GM12878 (cell line): ENCODE measurements around the gene OTUD4. TPM values are rescaled to one million over a fixed set of nuclear protein-coding genes. Genes with fewer than 3 reads are reported as not detected.
"Not testable (repeated sequence)": the region's sequence is repeated elsewhere in the genome, so short reads cannot be mapped to it uniquely, and the experiment has no call there.

Source experiments
- ATAC-seq: fragments of 200-7000 bp; cut with Tn5 transposase; 3 replicates; pipeline ENCODE4 v1.9.1; 2020; ENCODE audit warnings: mild to moderate bottlenecking, moderate library complexity
- BruUV-seq: library from RNA; stranded (reverse); fragments of 400-500 nt; replicated peaks from 2 replicates; lab custom pipeline; 2021; lab: Mats Ljungman, UMichigan
- CTCF ChIA-PET: fragments of 300-600 bp; sonication (Branson Sonifier 250); formaldehyde crosslinking; extraction: SDS; loops from one replicate; lab custom pipeline; 2021; ENCODE audit warnings: inconsistent platforms; lab: Yijun Ruan, JAX
- POLR2A ChIA-PET: fragments of 350-600 bp; formaldehyde crosslinking; extraction: SDS; loops from one replicate; lab custom pipeline; 2021; ENCODE audit warnings: inconsistent platforms; lab: Charles Lee
- RAD21 ChIA-PET: fragments of 300-600 bp; sonication (Branson Sonifier 250); formaldehyde crosslinking; loops from one replicate; lab custom pipeline; 2023; ENCODE audit warnings: antibody characterized with exemption; ENCODE audit not compliant: unreplicated experiment; lab: Charles Lee
- SMC1A ChIA-PET: fragments of 300-600 bp; sonication (Branson Sonifier 250); formaldehyde crosslinking; loops from one replicate; lab custom pipeline; 2023; ENCODE audit not compliant: unreplicated experiment, uncharacterized antibody; lab: Charles Lee
- DNase-seq: peaks from one replicate; pipeline ENCODE4 v3.0.0-alpha.2; 2011; ENCODE audit warnings: low read depth, low spot score
- FAIRE-seq: peaks from 3 replicates; lab custom pipeline; 2011; peaks lifted over from hg19 to GRCh38; lab: Jason Lieb, UNC
- H2AFZ ChIP-seq: 2 replicates; pipeline ENCODE4 v1.6.0; 2011; ENCODE audit warnings: low read depth, low read length, control low read depth; ENCODE audit not compliant: control insufficient read depth
- H3K27ac ChIP-seq: 2 replicates; pipeline ENCODE4 v1.5.1; 2011; ENCODE audit warnings: control low read depth; ENCODE audit not compliant: control insufficient read depth, insufficient read depth
- H3K27me3 ChIP-seq, 2 experiments: replicated peaks in 1 of 2; 2 replicates each; pipeline versions ENCODE4 v1.6.0 to v1.6.1; 2011; ENCODE audit warnings: low read length in 1 of 2; ENCODE audit not compliant: control insufficient read depth in 2 of 2, insufficient read depth in 2 of 2
- H3K36me3 ChIP-seq, 2 experiments: 2 replicates each; pipeline ENCODE4 v1.5.1; 2011; ENCODE audit warnings: low read length in 1 of 2; ENCODE audit not compliant: control insufficient read depth in 2 of 2, insufficient read depth in 2 of 2
- H3K4me1 ChIP-seq: 2 replicates; pipeline ENCODE4 v1.6.1; 2011; ENCODE audit warnings: mild to moderate bottlenecking, low read length, moderate library complexity, mixed read lengths; ENCODE audit not compliant: control insufficient read depth, insufficient read depth
- H3K4me2 ChIP-seq: 2 replicates; pipeline ENCODE4 v1.6.0; 2011; ENCODE audit warnings: control low read depth; ENCODE audit not compliant: control insufficient read depth, insufficient read depth
- H3K4me3 ChIP-seq: fragments of 200-600 bp; sonication (generic); 2 replicates; pipeline ENCODE4 v1.5.1; 2016
- H3K79me2 ChIP-seq: 2 replicates; pipeline ENCODE4 v1.6.0; 2011; ENCODE audit warnings: low read length; ENCODE audit not compliant: control insufficient read depth, insufficient read depth
- H3K9ac ChIP-seq: 2 replicates; pipeline ENCODE4 v1.8.0; 2011; ENCODE audit warnings: low read length, control low read depth, mixed read lengths; ENCODE audit not compliant: control insufficient read depth, insufficient read depth
- H3K9me3 ChIP-seq: replicated peaks from 3 replicates; pipeline ENCODE4 v1.5.1; 2011; ENCODE audit warnings: mild to moderate bottlenecking, low read length; ENCODE audit not compliant: control insufficient read depth, insufficient read depth
- H4K20me1 ChIP-seq: 2 replicates; pipeline ENCODE4 v1.6.0; 2011; ENCODE audit not compliant: control insufficient read depth, insufficient read depth
- CBFB ChIP-seq: IDR thresholded peaks from 2 replicates; pipeline ENCODE4 v1.6.1; 2016; ENCODE audit warnings: antibody characterized with exemption, low read depth
- MYB ChIP-seq: fragments of 150-350 bp; IDR thresholded peaks from 2 replicates; pipeline ENCODE4 v1.6.1; 2014; ENCODE audit warnings: mild to moderate bottlenecking, low read depth, low read length, borderline replicate concordance
- NFXL1 ChIP-seq: fragments of 450-650 bp; IDR thresholded peaks from 2 replicates; pipeline ENCODE4 v1.6.1; 2017; ENCODE audit warnings: antibody characterized with exemption, mild to moderate bottlenecking, borderline replicate concordance
- RB1 ChIP-seq: fragments of 450-650 bp; formaldehyde crosslinking; IDR thresholded peaks from 2 replicates; pipeline ENCODE4 v1.6.1; 2017; ENCODE audit warnings: mild to moderate bottlenecking, borderline replicate concordance
- SMC3 ChIP-seq: IDR thresholded peaks from 2 replicates; pipeline ENCODE4 v1.6.1; 2011; ENCODE audit warnings: low read length, improper control_type of control experiment, borderline replicate concordance
- WRNIP1 ChIP-seq: IDR thresholded peaks from 2 replicates; pipeline ENCODE4 v1.6.1; 2011; ENCODE audit warnings: low read depth, low read length, improper control_type of control experiment, borderline replicate concordance
- ZSCAN29 ChIP-seq: fragments of 450-650 bp; IDR thresholded peaks from 2 replicates; pipeline ENCODE4 v1.6.1; 2017; ENCODE audit warnings: mild to moderate bottlenecking, moderate library complexity
- WGBS: methylation state at CpG from one replicate; pipeline ENCODE4 v1.1.6; 2016; ENCODE audit warnings: low lambda C conversion rate; ENCODE audit not compliant: insufficient replicate concordance, insufficient coverage; ENCODE audit errors: missing lambda C conversion rate; 5-methylcytosine and 5-hydroxymethylcytosine counted together
- in situ Hi-C: fragments of 300-500 bp; cut with MboI; formaldehyde crosslinking; loops from 9 replicates; pipeline ENCODE4 v1.14.3; 2018; ENCODE audit warnings: mixed read lengths
- intact Hi-C: fragments of 100-400 bp; cut with micrococcal nuclease; formaldehyde crosslinking; loops from one replicate; pipeline ENCODE4 v1.14.2; 2022; ENCODE audit not compliant: unreplicated experiment
- polyA plus RNA-seq, 11 experiments: library from polyadenylated mRNA; depleted of rRNA in 4 of 11; unstranded in 6 of 11; stranded (reverse) in 5 of 11; fragments of >200 nt; fragmentation: Nextera tagmentation in 4 of 11; fragmentation: Illumina TruSeq in 1 of 11; extraction: Ambion mirVana in 4 of 11; extraction: Trizol in 1 of 11; gene quantifications; 1 replicate in 1 of 11; 2 replicates in 10 of 11; pipeline versions ENCODE4 v1.2.1 to v1.2.3, GENCODE V29; 2011 to 2016; ENCODE audit warnings: inconsistent platforms in 2 of 11, missing spikeins in 2 of 11, low read depth in 1 of 11
- total RNA-seq, 4 experiments: library from RNA; depleted of rRNA in 3 of 4; stranded (reverse); fragments of >200 nt in 3 of 4; fragmentation: Illumina TruSeq in 1 of 4; extraction: Trizol in 1 of 4; gene quantifications; 2 replicates each; pipeline versions ENCODE4 v1.2.1 to v1.2.3, GENCODE V29; 2013 to 2021
- TF ChIP-seq, protein P1 (sequence below): IDR thresholded peaks from 2 replicates; pipeline ENCODE4 v1.6.1; 2012; ENCODE audit warnings: mild to moderate bottlenecking, low read depth, low read length
- TF ChIP-seq, protein P2 (sequence below): fragments of 450-650 bp; IDR thresholded peaks from 2 replicates; pipeline ENCODE4 v1.6.1; 2017; ENCODE audit warnings: mild to moderate bottlenecking, moderate library complexity

The OTUD4 gene
- total and polyA plus RNA-seq, 10 of the 15 experiments (the other 5 are each of a cell fraction or from before 2014, with no cell fraction given), result 2.2 to 26.3 (median 14.2) TPM

DNA sequence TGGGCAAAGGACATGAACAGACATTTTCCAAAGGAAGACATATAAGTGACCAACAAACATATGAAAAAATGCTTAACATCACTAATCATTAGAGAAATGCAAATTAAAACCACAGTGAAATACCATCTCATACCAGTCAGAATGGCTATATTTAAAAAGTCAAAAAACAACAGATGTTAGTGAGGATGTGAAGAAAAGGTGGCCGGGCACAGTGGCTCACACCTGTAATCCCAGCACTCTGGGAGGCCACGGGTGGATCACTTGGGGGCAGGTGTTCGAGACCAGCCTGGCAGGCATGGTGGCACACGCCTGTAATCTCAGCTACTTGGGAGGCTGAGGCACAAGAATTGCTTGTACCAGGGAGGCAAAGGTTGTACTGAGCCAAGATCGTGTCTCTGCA is 41.1 kb upstream of the OTUD4 start:
- in situ Hi-C loops, H3K79me2 ChIP-seq, H3K27ac ChIP-seq, H3K9me3 ChIP-seq, POLR2A ChIA-PET, H3K9ac ChIP-seq, H4K20me1 ChIP-seq, FAIRE-seq, H3K27me3 ChIP-seq, DNase-seq, CTCF ChIA-PET, RAD21 ChIA-PET, H3K4me2 ChIP-seq, H3K36me3 ChIP-seq, H2AFZ ChIP-seq, intact Hi-C loops, SMC1A ChIA-PET, BruUV-seq, H3K4me1 ChIP-seq, H3K4me3 ChIP-seq: not testable (repeated sequence)
- WGBS, result 16% methylated on average over 5 of the region's 5 CpGs
- ATAC-seq, result peak; percentile 47

DNA sequence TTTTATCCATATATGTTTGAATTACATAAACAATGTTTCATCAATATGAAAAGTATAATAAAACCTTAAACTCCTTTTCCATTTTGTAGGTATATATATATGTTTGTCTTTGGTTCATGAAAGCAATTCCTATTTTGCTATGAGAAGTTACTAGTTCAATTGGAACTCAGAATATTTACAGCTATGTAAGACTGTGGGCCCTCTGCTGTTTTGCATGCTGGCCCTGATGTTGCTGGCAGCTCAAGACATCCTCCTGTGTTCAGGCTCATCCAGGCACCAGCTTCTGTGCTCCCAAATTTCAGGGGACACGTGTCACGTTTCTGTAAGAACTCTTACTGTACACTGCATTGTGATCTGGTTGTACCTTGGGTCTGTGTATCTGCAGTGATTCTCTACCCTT is 38.7 kb upstream of the OTUD4 start:
- Histone ChIP-seq H4K20me1 (no peaks in the 10 kb centered on the region), H3K9me3 (no peaks in the 10 kb centered on the region; the same call in 2 of the 3 replicates), H3K4me2 (no peak overlapping the region), H3K4me3 (no peak overlapping the region), H3K27ac (no peak overlapping the region), H3K4me1 (peaks cover 3% of the 10 kb centered on the region; the same call in 1 of the 2 replicates), H3K27me3 (no peaks in the 10 kb centered on the region), H3K79me2 (no peaks in the 10 kb centered on the region), H3K9ac (no peak overlapping the region), H2AFZ (no peak overlapping the region), H3K36me3 (no peaks in the 10 kb centered on the region)
- SMC1A ChIA-PET, result interaction anchor here (0.7 to 3.8 kb wide), 17 partner anchors 8 to 413 kb away, joined by 3 to 38 read pairs (median 4); no protein-coding TSS in a partner anchor
- POLR2A ChIA-PET, result no interaction called here
- 32% methylated on average over 2 of the region's 2 CpGs for WGBS
- ATAC-seq, result 0 out of 3 replicates have a peak, but pooled peaks have one; percentile 22
- CTCF ChIA-PET, result interaction anchor here (0.6 to 3.6 kb wide), 10 partner anchors 8 to 397 kb away, joined by 3 to 61 read pairs (median 14); no protein-coding TSS in a partner anchor
- RAD21 ChIA-PET, result interaction anchor here (0.6 to 3.7 kb wide), 12 partner anchors 15 to 404 kb away, joined by 3 to 31 read pairs (median 6); no protein-coding TSS in a partner anchor
- intact Hi-C loops, result no loop called here
- in situ Hi-C loops, result no loop called here
- no TSS peak for BruUV-seq
- no peak for FAIRE-seq
- no peak for DNase-seq
- TF ChIP-seq SMC3 (no peak), RB1 (no peak), WRNIP1 (no peak), NFXL1 (no peak), CBFB (no peak), ZSCAN29 (no peak), MYB (no peak)
- TF ChIP-seq, protein P1, sequence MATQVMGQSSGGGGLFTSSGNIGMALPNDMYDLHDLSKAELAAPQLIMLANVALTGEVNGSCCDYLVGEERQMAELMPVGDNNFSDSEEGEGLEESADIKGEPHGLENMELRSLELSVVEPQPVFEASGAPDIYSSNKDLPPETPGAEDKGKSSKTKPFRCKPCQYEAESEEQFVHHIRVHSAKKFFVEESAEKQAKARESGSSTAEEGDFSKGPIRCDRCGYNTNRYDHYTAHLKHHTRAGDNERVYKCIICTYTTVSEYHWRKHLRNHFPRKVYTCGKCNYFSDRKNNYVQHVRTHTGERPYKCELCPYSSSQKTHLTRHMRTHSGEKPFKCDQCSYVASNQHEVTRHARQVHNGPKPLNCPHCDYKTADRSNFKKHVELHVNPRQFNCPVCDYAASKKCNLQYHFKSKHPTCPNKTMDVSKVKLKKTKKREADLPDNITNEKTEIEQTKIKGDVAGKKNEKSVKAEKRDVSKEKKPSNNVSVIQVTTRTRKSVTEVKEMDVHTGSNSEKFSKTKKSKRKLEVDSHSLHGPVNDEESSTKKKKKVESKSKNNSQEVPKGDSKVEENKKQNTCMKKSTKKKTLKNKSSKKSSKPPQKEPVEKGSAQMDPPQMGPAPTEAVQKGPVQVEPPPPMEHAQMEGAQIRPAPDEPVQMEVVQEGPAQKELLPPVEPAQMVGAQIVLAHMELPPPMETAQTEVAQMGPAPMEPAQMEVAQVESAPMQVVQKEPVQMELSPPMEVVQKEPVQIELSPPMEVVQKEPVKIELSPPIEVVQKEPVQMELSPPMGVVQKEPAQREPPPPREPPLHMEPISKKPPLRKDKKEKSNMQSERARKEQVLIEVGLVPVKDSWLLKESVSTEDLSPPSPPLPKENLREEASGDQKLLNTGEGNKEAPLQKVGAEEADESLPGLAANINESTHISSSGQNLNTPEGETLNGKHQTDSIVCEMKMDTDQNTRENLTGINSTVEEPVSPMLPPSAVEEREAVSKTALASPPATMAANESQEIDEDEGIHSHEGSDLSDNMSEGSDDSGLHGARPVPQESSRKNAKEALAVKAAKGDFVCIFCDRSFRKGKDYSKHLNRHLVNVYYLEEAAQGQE, result no peak
- TF ChIP-seq, protein P2, sequence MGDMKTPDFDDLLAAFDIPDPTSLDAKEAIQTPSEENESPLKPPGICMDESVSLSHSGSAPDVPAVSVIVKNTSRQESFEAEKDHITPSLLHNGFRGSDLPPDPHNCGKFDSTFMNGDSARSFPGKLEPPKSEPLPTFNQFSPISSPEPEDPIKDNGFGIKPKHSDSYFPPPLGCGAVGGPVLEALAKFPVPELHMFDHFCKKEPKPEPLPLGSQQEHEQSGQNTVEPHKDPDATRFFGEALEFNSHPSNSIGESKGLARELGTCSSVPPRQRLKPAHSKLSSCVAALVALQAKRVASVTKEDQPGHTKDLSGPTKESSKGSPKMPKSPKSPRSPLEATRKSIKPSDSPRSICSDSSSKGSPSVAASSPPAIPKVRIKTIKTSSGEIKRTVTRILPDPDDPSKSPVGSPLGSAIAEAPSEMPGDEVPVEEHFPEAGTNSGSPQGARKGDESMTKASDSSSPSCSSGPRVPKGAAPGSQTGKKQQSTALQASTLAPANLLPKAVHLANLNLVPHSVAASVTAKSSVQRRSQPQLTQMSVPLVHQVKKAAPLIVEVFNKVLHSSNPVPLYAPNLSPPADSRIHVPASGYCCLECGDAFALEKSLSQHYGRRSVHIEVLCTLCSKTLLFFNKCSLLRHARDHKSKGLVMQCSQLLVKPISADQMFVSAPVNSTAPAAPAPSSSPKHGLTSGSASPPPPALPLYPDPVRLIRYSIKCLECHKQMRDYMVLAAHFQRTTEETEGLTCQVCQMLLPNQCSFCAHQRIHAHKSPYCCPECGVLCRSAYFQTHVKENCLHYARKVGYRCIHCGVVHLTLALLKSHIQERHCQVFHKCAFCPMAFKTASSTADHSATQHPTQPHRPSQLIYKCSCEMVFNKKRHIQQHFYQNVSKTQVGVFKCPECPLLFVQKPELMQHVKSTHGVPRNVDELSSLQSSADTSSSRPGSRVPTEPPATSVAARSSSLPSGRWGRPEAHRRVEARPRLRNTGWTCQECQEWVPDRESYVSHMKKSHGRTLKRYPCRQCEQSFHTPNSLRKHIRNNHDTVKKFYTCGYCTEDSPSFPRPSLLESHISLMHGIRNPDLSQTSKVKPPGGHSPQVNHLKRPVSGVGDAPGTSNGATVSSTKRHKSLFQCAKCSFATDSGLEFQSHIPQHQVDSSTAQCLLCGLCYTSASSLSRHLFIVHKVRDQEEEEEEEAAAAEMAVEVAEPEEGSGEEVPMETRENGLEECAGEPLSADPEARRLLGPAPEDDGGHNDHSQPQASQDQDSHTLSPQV, result no peak
